Measurements from ENCODE around the gene USP11.

- TF ChIP-seq CTCF (IDR thresholded peaks at IDR 0.05; ENCODE audit: borderline replicate concordance, extremely low read depth, low read length, poor library complexity, severe bottlenecking) (no peak), EZH2 (IDR thresholded peaks at IDR 0.05; ENCODE audit: borderline replicate concordance, low read depth, low read length, severe bottlenecking) (no peak)
Observed at GRCh38 chrX:47187106-47187677, 45.6 kb upstream of the USP11 start.
